Stimulated activated CD8-positive, alpha-beta memory T cell treated with anti-CD3 and anti-CD28 coated beads, Interleukin-7, amount 100 ng/mL, for 24 hours (primary cell): Measurements from ENCODE around the gene IL13RA1.
"Not testable (repeated sequence)": the region's sequence is repeated elsewhere in the genome, so short reads cannot be mapped to it uniquely, and the experiment has no call there.

Experiments used
- DNase-seq: peaks from one replicate; pipeline ENCODE4 v3.0.0-alpha.2; 2020; ENCODE audit warnings: low read depth

The IL13RA1 gene

GRCh38 chrX:118729042-118729652, 1.7 kb downstream of the IL13RA1 start:
- DNase-seq: no peak

DNA sequence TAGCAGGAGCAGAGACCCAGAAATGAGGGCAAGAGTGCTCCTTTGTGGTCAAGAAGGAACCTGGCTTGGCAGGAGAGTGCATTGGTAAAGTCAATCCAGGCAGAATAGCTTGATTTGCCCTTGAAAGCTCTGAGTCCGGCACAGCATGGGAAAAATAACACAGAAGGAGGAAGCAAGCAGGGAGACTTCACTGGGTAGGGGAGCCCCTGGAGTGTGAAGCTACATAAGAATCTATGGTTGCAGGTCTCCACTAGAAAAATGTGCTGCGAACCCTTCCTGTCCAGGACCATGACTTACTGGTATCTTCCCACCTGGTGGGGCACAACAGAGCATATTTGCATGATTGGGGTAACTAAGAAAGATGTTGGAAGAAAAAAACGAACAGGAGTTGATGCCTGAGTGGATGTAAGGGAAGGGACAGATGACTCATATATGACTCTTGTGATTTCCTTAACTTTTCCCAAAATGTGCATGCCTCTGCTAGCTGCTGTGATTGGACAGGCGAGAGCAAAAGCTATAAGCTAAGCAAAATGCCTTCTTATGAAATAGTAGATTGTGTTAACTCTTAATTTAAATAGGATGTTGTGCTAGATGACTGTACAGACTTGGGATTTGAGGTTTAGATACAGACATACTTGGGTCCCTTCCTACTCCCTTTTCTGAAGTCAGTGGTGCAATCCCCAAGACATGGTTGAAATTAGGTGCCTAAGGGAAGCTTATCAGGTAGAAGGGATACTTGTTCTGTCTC, 3.3 kb downstream of the IL13RA1 start:
- no peak for DNase-seq

- not testable (repeated sequence) for DNase-seq
These were observed 5.1 kb downstream of the IL13RA1 start for GRCh38 chrX:118732551-118732950.

DNA sequence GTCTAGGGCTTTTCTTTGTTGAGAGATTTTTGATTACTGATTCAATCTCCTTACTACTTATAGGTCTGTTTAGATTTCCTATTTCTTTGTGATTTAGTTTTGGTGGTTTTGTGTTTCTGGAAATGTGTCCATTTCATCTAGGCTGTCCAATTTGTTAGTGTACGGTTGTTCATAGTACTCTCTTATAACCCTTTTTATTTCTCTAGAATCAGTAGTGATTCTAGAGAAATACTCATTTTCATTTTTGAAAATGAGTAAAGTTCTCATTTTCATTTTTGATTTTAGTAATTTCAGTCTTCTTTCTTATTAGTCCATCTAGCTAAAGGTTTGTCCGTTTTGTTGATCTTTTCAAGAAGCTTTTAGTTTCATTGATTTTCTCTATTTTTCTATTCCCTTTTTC, 7.5 kb downstream of the IL13RA1 start:
- no peak for DNase-seq

DNA sequence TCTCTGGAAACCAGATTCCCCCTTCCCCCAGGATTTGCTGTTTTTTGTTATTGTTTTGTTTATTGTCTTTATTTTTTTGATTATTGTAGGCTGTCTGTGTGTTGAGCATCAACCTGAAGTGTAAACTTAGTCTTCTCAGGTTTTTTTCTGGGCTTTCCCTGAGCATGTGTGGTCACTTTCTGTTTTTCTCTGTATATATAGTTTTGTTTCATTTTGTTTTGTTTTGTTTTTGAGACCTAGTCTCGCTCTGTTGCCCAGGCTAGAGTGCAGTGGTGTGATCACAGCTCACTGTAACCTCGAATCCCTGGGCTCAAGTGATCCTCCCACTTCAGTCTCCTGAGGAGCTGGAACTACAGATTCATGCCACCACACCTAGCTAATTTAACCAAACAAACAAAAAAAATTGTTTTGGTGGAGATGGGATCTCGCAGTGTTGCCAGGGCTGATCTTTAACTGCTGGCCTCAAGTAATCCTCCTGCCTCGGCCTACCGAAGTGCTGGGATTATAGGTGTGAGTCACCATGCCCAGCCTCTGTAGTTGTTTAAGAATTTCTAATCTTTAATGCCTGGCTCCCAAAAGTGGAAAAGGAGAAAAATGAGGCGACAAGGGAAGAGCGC, 9.1 kb downstream of the IL13RA1 start:
- no peak for DNase-seq

- DNase-seq: no peak
These were observed 12.2 kb downstream of the IL13RA1 start for GRCh38 chrX:118739577-118739976.

DNA sequence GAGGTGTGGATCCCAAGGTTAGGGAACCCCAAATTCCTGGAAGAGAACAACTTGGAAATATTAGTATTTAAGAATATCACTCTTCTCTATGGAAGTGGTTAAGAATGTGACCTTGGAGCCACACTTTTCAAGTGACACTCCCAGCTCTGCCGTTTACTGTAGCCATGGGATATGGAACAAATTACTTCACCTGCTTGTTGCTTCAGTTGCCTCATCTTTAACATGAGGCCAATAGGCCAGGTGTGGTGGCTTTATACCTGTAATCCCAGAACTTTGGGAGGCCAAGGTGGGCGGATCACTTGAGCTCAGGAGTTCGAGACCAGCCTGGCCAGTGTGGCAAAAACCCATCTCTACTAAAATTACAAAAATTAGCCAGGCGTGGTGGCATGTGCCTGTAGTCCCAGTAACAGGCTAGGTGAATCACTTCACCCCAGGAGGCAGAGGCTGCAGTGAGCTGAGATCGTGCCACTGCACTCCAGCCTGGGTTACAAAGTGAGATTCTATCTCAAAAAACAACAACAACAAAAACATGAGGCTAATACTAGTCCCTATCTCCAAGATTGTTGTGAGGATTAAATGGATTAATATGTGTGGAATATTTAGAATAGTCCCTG, 13.0 kb downstream of the IL13RA1 start:
- no peak for DNase-seq

DNA sequence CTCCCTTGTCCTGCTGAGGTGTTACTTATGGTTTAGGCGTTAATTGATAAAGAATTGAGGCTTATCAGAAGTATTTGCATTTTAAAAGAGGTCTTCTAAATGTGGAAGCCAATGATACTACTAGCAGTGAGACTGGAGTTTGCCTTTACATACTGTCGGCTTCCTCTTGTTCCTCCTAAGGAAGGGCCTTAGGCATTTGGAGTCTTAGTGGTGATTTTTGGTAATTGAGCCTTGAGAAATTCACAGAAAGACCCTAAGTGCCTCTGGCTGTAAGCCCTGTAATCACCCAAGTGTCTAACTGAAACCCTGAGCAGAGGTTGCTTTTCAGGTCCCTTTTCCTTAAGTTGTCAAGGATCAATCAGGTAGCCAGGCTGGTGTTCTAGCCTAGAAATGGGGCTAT, 14.8 kb downstream of the IL13RA1 start:
- no peak for DNase-seq

- no peak for DNase-seq
These were observed 18.2 kb downstream of the IL13RA1 start for GRCh38 chrX:118745570-118745969.

GRCh38 chrX:118751950-118752783, 24.8 kb downstream of the IL13RA1 start:
- no peak for DNase-seq

DNA sequence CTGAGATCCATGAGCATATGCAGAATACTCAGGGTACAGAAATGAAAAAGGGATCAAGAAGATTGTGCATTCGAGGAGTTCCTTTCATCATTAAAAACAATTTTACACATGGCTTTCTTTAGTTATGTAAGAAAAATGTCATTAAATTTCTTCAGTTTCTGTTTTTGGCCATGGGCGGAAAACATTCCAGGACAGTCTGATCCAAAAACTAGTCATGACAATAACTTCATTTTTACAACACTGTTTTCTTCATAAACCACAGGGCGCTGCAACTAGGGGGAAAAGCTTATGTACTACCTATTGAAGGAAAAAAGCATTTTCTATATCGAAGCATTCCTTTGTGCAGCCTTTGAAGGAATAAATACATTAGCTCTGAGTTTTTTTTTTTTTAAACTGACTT, 28.2 kb downstream of the IL13RA1 start:
- no peak for DNase-seq

GRCh38 chrX:118756101-118756500, 28.7 kb downstream of the IL13RA1 start:
- no peak for DNase-seq

DNA sequence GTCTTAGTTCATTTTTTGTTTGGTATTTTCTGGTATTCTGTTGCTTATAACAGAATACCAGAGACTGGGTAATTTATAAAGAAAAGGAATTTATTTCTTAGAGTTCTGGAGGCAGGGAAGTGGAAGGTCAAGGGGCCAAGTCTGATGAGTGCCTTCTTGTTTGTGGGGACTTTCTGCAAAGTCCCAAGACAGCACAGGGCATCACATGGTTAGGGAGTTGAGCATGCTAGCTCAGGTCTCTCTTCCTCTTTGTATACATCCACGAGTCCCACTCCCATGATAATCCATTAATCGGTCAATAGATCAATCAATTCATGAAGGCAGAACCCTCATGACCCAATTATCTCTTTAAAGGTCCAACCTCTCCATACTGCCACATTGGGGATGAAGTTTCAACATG, 31.1 kb downstream of the IL13RA1 start:
- DNase-seq: no peak

DNA sequence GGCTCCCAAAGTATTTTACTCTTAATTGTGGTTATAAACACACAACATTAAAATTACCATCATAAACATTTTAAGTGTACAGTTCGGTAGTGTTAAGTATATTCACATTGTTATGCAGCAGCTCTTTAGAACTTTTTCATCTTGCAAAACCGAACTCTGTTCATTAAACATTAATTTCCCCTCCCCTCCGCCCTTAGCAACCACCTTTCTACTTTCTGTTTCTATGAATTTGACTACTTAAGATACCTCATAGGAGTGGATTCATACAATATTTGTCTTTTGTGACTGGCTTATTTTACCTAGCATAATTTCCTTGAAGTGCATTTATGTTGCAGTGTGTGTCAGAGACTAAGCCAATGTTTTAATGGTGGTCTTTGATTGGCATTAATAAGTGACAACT, 32.6 kb downstream of the IL13RA1 start:
- DNase-seq: no peak

- no peak for DNase-seq
These were observed 34.7 kb downstream of the IL13RA1 start for GRCh38 chrX:118761939-118762707.

DNA sequence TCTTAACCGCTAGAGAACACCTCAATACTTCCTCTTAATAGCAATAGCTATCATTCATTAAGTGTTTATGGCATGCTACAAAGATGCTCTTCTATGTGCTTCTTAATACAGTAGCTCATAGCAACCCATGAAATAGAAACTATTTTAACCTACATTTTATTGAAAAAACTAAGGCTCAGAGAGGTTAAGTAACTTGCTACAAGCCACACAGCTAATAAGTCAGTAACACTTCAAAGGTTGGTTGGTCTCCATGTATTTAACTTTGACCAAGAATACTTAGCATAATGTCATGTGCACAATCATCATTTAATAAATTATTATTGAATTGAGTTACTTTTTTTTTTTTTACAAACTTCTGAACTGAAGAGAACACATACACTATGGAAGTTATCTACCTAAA, 36.1 kb downstream of the IL13RA1 start:
- DNase-seq: no peak

DNA sequence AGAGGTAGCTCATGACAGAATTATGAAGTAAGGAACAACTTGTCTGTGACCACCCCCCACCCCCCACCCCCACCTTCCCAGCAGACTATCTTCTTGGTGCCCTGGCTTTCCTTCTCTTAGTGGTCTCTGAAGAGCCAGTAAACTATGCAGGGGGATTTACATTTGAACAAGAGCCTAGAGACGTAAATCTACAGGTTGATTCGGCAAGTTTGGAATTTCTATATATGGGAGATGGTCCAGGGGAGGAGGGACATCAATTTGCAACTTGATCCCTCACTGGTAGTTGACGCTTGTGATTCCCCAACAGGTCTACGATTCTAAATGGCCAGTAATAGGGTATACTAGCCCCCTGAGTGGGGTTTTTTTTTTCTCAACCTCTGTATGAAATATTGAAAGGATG, 36.7 kb downstream of the IL13RA1 start:
- DNase-seq: no peak

DNA sequence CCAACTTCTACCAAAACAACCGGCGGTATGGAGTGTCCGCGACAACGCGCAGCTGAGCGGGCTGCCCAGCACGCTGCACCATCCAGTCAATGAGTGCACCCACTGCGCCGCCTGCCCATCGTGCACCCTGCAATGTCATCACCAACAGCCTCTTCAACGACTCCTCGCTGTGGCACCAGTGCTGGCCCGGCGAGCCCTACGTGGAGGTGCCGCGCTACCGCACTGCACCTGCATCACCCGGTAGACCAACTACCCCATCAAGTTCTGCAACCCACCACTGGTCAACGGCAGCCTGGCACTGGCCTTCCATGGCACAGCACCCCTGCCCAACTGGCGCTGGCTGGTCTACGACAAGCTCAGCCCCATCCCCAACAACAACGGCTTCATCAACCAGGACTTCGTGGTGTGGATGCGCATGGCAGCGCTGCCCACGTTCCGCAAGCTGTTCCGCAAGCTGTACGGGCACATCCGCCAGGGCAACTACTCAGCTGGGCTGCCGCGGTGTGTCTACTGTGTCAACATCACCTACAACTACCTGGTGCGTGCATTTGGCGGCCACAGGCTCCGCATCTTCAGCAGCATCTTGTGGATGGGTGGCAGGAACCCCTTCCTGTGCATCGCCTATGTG, 42.8 kb downstream of the IL13RA1 start:
- no peak for DNase-seq

- DNase-seq: no peak
These were observed 44.6 kb downstream of the IL13RA1 start for GRCh38 chrX:118772051-118772450.

DNA sequence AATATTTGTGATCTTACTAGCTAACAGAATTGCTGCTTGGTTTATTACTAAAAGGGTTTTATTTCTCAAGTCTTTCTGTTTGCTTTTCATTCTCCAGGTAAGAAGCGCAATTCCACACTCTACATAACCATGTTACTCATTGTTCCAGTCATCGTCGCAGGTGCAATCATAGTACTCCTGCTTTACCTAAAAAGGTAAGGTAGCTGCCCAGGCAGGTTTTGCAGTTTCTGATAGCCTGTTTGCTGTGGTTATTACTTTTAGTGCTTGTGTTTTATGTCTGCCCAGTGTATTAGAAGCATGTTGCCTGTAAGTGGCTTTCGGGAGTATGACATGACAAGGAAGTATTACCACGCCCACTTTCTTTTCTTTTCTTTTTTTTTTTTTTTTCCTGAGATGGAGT, 46.4 kb downstream of the IL13RA1 start:
- no peak for DNase-seq

- no peak for DNase-seq
These were observed 52.2 kb downstream of the IL13RA1 start for GRCh38 chrX:118779581-118779980.
